ENCODE results near the gene SCUBE3.

DNA sequence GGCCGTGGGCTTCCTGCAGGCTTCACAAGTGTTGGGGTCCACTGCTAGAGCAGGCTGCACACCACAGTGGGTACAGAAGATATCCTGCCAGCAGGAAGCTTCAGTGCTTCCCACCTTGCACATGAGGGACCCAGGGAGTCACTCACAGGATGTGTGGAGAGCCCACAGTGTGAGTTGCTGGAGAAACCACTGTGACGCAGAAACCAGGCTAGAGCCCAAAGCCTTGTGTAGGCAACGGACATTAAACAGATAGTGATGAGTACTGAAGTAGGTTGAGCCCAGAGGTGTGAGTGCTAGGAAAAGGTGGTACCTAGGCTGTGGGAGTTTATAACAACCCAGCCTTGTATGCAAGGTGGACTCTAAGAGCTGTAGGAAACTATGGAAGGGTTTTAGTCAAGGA is 65.0 kb downstream of the SCUBE3 start:
- TF ChIP-seq, protein P1, sequence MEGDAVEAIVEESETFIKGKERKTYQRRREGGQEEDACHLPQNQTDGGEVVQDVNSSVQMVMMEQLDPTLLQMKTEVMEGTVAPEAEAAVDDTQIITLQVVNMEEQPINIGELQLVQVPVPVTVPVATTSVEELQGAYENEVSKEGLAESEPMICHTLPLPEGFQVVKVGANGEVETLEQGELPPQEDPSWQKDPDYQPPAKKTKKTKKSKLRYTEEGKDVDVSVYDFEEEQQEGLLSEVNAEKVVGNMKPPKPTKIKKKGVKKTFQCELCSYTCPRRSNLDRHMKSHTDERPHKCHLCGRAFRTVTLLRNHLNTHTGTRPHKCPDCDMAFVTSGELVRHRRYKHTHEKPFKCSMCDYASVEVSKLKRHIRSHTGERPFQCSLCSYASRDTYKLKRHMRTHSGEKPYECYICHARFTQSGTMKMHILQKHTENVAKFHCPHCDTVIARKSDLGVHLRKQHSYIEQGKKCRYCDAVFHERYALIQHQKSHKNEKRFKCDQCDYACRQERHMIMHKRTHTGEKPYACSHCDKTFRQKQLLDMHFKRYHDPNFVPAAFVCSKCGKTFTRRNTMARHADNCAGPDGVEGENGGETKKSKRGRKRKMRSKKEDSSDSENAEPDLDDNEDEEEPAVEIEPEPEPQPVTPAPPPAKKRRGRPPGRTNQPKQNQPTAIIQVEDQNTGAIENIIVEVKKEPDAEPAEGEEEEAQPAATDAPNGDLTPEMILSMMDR (conservative IDR thresholded peaks at IDR 0.05) = no peak
- TF ChIP-seq EZH2 (IDR thresholded peaks at IDR 0.05; ENCODE audit: low read depth) = no peak
